ENCODE measurements around the gene MICALL1.
A peak's percentile ranks its signal among the peaks of the same experiment; 100 is the strongest.
"Not testable (repeated sequence)": the region's sequence is repeated elsewhere in the genome, so short reads cannot be mapped to it uniquely, and the experiment has no call there.

MICALL1 gene

DNA sequence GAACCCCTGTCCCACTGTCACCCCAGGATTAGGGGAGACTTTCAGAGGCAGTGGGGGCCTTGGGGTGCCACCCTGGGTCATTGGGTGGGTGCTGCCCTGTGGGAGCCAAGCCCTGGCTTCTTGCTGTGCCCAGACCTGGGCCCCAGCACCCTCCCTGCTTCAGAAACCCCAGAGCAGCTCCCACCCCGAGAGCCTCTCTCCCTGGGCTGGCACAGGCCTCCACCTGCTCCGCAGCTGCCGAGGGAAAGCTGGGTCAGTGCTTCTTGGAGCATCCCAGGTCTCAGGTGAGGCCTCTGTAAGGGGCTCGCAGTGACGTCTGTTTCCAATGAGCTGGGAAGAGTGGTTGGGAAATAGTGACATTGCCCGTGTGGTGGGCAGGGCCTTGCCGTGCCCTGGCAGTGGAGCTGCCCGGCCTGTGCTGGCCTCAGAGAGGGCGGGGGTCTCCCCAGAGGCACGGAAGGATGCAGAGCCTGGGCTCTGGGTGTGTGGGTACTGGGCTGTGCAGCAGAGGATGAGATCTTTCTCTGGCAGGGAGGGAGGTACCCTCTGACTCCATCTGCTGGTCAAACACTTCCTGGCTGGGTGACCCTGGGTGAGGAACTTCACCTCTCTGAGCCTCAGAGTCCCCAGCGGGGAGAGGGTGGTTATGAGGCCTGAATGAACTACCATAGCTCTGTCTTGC lies 24.3 kb downstream of the MICALL1 start:
- peak; percentile 58 for DNase-seq (ENCODE audit: low spot score)

DNA sequence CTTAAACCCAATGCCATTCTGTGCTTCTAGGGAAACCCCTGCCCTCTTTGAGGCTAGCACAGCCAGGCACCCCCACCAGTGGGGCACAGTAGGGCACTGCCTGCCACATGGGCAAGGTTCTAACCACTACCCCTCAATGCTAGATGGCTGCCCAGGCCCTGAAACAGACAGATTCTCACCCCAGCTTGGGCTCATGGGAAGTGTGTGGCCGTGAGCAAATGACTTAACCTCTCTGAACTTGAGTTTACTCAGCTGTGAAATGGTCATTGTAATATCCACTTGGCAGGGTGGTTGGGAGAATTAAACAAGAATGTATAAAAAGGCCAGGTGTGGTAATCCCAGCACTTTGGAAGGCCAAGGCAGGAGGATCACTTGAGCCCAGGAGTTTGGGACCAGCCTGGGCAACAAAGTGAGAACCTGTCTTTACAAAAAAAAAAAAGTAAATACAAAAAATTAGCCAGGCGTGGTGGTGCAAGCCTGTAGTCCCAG lies 24.9 kb downstream of the MICALL1 start:
- DNase-seq (ENCODE audit: low spot score), result no peak

DNA sequence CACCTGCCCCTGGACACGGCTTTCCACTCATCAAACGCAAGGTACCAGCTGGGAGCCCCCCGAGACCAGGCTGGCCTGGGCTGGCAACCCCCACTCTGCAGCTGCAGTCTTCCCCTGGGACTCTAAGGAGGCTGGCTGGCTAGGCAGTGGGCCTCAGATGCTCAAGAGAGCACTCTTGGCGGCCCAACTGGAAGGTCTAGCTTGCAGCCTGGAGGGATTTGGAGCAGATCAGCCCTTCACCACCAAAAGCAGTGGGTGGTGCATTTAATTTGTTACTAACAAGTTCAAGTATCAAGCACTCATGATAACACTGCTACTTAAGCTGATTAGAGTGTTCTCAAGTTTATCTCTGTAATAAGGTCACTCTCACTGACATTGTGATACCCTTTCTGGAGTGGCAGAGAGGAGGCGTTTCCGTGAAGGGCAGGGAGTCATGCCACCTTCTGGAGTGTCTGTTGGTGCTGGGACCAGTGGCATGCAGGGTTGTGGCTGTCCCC lies 25.8 kb downstream of the MICALL1 start:
- no peak for DNase-seq (ENCODE audit: low spot score)

DNA sequence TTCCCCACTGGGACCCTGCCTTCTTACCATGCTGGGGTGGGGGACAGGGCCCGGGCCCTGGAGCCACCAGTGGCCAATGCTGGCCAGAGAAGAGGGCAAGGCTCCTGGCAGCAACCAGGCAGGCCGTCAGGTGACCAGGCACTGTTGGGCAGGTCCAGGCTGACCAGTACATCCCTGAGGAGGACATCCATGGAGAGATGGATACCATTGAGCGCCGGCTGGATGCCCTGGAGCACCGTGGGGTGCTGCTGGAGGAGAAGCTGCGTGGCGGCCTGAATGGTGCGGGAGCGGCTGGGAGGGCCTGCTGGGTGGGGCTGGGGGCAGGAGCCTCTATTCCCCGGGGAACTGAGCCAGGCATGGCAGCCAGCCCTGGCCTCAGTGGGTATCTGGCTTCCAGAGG lies 26.3 kb downstream of the MICALL1 start:
- DNase-seq (ENCODE audit: low spot score), result no peak

DNA sequence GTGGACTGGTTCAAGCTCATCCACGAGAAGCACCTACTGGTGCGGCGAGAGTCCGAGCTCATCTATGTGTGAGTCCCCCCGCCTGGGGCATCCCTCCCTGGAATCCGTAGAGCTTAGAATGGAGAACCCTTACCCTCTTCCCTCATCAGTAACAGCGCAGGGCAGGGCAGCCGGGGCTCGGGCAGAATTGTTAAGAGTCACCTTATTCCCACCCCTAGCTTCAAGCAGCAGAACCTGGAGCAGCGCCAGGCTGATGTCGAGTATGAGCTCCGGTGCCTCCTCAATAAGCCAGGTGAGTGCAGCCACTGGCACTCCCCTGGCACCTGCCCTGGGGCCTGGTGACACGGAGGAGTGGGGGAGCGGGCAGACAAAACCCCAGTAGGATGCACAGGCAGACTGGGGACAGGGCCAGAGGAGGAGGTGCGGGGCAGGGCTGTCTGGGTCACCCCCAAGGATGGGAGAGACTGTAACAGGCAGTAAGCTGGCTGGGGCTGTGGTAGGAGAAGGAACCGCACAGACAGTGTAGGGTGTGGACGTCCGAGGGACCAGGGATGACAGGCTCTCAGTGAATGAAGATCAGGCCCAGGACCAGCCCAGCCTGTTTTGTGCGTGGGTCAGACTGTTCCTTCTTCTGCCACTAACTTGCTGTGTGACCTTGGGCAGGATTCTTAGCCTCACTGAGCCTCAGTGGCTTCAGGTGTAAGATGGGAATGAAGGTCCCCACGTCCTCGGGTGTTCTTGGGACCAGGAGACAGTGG lies 26.9 kb downstream of the MICALL1 start:
- no peak for DNase-seq (ENCODE audit: low spot score)

DNA sequence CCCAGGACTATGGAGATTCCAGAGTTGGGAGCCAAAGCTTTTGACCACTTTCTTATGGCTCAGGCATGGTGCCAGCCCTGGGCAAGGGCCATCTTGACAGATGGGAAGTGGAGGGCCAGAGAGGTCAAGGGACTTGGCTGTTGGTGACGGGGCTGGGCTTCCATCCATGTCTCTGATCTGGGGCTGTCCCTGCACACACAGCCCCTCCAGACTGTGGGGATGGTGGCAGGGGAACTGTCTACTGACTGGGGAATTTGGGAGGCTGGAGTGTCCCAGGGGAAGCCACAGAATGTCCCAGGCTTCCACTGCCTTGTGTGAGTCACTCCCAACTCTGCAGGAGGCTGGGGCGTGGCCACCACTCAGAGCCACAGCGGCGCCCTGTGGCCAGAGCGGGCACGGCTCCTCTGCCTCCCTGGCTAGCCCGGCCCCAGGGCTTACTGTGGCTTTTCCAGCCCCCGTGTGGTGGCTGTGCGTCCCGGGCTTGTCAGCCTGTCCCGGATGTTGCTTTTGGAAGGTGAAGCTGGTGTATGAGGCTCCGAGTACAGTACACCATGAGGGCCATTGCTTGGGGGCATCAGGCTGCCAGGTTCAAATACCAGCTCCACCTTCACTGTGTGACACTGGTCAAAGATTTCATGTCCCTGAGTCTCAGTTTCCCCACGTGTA lies 27.7 kb downstream of the MICALL1 start:
- peak; percentile 84 for DNase-seq (ENCODE audit: low spot score)

DNA sequence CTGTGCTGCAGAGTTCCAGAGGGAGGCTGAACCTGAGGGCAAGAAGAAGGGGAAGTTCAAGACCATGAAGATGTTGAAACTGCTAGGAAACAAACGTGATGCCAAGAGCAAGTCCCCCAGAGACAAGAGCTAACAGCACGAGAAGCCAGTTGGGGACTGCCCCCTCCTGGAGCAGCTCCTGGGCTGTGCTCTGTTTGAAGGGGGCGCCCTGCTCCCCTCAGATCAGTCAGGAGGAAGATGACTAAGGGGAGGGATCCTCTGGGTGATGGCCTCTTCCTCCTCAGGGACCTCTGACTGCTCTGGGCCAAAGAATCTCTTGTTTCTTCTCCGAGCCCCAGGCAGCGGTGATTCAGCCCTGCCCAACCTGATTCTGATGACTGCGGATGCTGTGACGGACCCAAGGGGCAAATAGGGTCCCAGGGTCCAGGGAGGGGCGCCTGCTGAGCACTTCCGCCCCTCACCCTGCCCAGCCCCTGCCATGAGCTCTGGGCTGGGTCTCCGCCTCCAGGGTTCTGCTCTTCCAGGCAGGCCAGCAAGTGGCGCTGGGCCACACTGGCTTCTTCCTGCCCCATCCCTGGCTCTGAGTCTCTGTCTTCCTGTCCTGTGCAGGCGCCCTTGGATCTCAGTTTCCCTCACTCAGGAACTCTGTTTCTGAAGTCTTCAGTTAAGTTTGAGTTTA lies 34.7 kb downstream of the MICALL1 start:
- DNase-seq (ENCODE audit: low spot score), result no peak

DNA sequence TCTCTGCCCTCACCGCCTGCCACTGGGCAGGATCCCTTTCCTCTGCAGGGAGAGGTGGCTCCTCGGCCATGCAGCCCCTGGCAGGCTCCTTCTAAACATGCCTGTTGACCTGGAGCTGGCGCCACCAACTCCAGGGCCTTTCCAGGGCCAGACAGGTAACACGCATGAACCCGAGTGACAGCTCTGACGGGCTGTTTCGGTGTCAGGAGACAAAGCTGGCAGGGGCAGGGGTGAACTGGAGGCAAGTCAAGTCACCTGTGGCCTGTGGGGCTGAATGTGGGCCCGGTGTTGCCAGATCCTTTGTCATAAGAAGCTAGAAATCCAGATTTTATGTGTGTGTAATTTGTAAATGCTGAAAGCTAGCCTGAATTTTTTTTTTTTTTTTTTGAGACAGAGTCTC lies 36.0 kb downstream of the MICALL1 start:
- DNase-seq (ENCODE audit: low spot score), result no peak

DNA sequence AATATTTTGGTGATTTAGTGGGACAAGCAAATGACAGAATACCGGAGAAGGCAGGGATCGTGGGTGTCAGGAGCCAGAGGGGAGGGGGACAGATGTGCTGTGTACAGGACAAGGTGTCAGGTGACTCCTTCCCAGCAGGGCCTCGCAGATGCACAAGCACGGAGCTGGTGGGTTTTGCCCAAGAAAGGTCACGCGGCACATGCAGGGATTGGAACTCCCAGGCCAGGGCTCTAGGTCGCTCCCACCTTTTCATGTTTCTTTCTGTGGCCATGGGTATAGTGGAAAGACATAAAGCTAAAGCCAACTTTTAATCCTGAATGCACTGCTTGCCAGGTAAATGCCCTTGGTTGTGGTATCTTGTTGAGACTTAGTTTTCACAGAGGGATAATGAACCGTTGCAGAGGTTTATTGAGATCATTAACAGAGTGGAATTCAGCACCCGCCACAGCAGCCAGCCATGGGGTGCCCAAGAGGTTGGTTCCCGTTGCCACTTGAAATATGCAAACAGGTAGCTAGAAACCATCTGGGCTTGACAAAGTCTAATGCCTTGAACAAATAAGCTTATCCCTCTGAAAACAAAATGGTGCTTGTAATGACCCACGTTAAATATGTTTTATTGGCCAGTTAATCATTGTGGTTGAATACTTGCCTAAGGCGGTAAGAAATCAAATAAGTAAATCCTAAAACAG lies 37.2 kb downstream of the MICALL1 start:
- DNase-seq (ENCODE audit: low spot score), result no peak

DNA sequence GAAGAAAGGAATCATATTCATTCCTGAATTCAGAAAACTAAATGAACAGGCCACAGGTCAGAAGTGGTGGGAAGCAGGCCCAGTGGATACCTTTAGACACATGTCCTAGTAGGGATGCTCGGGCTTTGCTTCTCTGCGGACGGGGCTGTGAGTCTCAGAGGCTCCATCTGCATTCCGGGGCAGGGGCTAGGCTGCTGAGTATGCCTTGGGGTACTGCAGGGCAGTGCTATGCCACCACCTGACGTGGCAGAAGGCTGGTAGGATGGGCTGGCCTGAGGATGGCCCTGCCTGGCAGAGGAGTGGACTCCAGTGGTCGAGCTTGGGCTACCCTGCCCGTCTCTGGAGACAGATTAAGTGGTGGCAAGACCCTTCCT lies 37.7 kb downstream of the MICALL1 start:
- no peak for DNase-seq (ENCODE audit: low spot score)

DNA sequence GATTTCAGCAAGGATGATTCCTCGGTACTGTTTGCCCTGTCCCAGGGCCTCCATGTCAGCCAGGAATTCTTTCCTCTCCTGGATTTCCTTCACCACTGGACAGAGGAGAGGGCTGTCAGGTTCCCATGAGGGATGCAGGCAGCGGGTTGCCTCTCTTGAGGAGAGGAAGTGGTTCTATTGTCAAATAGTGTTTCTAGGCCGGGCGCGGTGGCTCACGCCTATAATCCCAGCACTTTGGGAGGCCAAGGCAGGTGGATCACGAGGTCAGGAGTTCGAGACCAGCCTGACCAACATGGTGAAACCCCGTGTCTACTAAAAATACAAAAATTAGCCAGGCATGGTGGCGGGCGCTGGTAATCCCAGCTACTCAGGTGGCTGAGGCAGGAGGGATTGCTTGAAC lies 38.3 kb downstream of the MICALL1 start:
- not testable (repeated sequence) for DNase-seq (ENCODE audit: low spot score)

DNA sequence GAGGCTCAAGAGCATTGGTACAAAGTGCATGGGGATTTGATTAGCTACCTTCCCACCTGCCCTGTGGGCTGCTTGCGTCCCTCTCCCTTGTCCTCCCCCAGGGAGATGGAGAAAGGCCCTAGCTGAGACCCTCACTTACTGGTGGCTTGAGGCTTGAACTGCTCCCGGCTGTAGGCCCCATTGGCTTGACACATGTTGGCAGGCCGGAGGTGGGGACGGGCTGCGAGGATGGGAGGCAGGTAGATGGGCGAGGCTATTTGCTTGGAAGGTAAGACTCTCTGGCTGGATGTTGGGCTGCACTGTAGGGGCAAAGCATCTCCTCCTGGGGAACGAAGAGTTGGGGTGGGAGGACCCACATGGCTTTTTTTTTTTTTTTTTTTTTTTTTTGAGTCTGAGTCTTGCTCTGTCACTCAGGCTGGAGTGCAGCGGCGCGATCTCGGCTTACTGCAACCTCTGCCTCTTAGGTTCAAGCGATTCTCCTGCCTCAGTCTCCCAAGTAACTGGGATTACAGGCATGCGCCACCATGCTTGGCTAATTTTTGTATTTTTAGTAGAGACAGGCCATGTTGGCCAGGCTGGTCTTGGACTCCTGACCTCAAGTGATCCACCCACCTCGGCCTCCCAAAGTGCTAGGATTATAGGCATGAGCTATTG lies 41.2 kb downstream of the MICALL1 start:
- DNase-seq (ENCODE audit: low spot score), result not testable (repeated sequence)

DNA sequence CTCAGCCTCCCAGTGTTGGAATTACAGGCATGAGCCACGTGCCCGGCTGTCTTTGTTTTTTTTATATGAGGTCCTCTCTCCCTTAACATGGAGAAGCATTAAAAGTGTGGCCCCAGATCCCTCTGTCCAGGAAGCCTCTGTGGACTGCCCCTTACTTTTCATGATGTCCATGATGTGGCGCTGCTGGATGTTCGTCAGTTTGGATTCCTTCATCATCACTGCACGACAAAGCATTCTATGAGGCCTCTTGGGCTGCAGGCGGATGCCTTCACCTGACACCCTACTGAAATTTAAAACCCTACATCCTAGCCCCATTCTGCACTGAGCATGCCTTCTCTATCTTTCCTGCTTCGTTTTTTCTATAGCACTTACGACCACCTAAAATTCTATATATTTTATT lies 45.2 kb downstream of the MICALL1 start:
- no peak for DNase-seq (ENCODE audit: low spot score)

DNA sequence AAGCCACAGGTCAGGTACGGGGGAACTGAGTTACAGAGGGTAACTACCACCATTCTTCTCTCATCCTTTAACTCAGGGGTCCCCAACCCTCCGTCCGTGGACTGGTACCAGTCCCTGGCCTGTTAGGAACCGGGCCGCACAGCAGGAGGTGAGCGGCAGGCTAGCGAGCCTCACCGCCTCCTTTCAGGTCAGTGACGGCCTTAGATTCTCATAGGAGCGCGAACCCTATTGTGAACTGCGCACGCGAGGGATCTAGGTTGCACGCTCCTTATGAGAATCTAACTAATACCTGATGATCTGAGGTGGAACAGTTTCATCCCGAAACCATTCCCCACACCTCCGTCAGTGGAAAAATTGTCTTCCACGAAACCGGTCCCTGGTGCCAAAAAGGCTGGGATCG lies 46.5 kb downstream of the MICALL1 start:
- DNase-seq (ENCODE audit: low spot score), result not testable (repeated sequence)

DNA sequence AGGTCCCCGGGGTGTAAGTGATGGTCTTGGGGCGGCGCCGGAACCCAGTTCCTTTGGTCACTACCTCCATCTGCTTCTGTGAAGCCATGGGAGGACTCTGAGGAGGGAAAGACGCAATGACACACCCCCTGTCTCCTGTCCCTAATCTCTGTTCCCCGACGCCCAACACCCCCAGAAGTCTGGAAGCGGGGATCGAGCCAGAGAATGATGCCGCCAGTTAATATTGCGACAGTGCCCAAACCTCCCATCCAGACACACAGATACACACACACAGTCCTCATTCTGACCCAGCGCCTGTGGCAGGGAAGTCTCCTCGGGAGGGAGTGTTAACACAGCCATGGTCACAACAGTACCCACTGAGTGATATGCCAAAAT lies 47.0 kb downstream of the MICALL1 start:
- no peak for DNase-seq (ENCODE audit: low spot score)

DNA sequence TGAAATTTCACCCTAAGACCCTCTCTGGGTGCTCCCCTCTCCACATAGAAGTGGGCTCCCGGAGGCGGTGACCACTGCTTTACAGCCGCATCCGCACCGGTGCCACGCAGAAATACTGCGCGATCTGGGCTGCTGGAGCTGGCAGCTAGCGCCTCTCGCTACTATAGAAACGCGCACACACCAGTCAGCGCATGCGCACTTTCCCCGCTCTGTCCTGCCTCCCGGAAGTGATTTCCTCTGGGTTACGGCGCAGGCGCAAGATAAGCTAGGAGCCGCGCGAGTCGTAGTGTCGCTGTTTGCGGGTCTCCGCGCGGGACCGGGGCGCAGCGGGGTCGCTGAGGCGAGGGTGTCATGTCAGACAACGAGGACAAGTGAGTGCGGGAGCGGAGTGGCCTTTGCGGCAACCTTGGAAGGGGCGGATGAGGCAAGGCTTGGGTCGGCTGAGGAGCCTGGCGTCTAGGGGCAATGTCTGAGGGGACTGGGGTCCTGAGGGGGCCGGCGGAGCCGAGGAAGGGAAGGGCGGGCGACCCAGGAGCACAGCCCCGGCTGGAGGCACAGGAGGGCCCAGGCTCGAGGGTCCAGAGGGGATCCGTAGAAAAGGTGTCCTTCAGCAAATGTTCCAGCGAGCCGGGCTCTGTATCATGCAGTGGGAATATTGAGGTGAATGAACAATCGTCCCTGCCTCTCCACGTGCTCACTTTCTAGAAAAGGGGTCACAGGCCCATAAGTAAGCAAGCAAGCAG lies 47.5 kb downstream of the MICALL1 start, which contains the start of the genes C22orf23 and POLR2F:
Gene C22orf23, minus strand, starts transcription at position 165 of the 743 bp plus-strand sequence. CDS start 452 bp downstream, outside the sequence.
Gene POLR2F, plus strand, starts transcription at position 263 of the 743 bp plus-strand sequence. Its CDS starts 89 bp downstream, at position 352.
- peak; percentile 92 for DNase-seq (ENCODE audit: low spot score)

DNA sequence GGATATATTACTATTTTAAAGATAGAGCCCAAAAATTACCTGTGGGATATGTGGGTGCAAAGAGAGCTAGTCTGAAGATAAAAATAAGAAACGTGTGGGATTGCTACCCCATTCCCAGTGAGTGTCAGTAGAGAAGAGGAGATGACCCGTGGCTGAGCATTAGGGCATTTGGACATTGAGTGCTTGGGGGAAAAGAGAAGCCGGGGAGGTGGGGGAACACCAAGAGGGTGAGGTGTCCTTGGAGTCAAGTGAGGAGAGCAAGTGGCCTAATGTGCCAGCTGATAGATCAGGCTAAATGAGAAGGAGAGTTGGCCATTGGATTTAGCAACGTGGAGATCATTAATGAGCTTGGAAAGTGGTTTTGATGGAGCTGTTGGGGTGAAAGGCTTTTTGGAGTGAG lies 48.6 kb downstream of the MICALL1 start:
- DNase-seq (ENCODE audit: low spot score), result no peak

DNA sequence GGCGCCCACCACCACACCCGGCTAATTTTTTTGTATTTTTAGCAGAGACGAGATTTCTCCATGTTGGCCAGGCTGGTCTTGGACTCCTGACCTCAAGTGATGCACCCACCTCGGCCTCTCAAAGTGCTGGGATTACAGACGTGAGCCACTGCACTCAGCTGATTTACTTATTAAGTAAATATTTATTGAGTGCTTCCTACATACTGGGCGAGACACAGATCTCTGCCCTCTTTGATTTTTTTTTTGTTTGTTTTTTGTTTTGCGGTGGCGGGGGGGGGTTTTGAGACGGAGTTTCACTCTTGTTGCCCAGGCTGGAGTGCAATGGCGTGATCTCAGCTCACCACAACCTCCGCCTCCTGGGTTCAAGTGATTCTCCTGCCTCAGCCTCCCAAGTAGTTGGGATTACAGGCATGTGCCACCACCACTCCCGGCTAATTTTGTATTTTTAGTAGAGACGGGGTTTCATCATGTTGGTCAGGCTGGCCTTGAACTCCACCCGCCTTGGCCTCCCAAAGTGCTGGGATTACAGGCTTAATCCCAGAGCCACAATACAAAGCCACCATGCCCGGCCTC lies 49.8 kb downstream of the MICALL1 start:
- not testable (repeated sequence) for DNase-seq (ENCODE audit: low spot score)

DNA sequence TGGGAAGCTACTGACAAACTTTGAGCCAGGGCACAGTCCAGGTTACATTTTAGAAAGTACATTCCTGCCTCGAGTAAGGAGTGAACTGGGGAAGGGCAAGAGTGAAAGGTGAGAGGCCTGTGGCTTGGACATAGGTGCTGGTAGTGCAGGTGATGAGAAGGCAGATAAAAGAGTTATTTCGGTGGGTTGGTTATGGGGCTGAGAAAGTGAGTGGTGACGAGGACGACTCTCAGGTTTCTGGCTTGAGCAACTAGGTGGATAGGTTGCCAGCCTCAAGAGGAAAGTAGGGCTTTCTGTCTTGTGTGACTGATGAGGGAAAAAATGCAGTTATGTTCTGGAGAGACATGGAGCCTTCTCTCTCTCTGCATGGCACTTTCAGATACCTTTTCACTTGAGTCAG lies 51.1 kb downstream of the MICALL1 start:
- no peak for DNase-seq (ENCODE audit: low spot score)
